Measurements from ENCODE around the gene ARPP21.

GRCh38 chr3:35793667-35794066 lies 154.3 kb downstream of the ARPP21 start:
- TF ChIP-seq CTCF (IDR thresholded peaks at IDR 0.05): no peak
- no peak for TF ChIP-seq JUND (IDR thresholded peaks at IDR 0.05)
- TF ChIP-seq EP300 (IDR thresholded peaks at IDR 0.05; ENCODE audit: borderline replicate concordance in 1 of 2, low read depth in 1 of 2, low read length in 1 of 2): no peak

Measured in SK-N-SH (cell line).